ENCODE results near the gene GTF3C1.
"Not testable (repeated sequence)": the region's sequence is repeated elsewhere in the genome, so short reads cannot be mapped to it uniquely, and the experiment has no call there.

GTF3C1 gene

DNA sequence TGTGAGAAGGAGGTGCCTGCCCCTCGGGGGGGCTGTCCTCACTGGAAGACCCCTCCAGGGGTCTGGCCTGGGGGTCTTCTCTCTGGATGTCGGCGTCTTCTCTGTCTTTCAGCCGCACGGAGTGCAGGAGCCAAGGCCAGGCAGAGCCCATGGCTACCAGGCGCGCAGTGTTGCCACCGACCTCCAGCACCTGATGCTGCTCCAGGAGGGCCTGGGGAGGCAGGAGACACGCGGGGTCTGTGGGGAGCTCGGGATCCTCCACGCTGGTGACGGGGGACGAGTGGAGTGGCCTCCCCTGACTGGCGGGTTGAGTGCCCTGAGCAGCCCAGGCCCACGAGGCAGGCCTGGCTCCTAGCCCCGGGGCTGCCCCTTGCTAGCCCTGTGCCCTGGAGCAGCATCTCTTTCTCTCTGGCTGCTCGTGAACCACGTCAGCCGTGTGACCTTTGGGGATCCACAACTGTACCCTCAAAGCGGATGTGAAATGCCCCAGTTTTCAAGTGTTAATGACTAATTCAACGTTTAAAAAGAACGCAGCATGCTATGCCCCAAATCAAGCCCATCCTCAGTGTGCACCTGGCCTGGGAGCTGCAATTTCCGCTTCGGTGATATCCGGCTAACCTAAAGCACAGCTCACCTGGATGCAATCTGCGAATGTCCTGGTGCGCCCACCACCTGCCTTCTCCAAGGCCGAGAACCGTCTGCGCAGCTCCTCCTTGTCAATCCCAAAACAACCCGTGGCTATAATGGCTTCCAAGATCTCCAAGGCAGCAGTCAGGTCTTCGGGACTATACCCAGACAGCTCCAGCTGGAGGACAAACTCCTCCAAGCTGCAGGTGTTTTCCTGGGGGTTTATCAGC is 84.9 kb downstream of the GTF3C1 start:
- in situ Hi-C loops (cut with MboI; ENCODE audit: low sequenced_read_pairs), result no loop called here

DNA sequence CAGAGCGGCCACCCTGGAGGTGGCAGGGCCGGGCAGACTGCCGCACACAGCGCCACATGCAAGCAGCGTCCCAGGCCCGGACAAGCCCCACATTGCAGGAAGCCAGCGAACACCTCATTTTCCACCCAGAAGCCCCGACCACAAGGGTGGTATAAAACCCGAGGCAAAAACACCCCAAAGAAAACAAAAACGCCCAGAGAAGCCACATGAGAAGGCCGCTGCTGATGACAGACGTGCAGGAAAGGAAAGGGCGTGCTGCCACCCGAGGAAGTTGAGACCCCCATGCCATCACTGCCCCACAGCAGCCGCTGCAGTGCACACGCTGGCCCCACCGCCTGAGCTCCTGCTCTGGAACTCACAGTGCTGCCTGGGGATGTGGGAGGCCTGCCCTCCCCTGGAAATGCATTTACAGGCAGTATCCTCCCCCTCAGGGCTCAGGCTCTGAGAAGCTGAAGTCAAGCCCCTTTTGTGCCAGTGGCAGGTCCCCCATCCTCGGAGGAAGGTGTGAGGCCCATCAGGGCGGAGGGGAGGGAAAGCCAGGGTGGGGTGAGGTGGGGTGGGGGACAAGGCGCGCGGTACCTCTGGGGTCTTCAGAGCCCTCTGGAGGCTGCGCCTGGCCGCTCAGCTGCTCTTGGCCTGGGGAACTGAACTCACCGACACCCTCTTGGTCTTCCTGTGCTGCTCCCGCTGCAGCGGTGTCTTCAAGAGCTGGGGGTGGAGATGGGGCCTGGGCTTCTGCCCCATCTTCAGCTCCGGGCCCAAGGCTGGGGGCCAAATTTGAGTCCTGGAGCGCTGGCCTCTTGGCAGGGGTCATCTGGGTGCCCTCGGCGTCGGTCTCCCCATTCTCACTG is 85.7 kb downstream of the GTF3C1 start:
- in situ Hi-C loops (cut with MboI; ENCODE audit: low sequenced_read_pairs), result no loop called here

- in situ Hi-C loops (cut with MboI; ENCODE audit: low sequenced_read_pairs), result no loop called here
These were observed 86.6 kb downstream of the GTF3C1 start for GRCh38 chr16:27462846-27463682.

DNA sequence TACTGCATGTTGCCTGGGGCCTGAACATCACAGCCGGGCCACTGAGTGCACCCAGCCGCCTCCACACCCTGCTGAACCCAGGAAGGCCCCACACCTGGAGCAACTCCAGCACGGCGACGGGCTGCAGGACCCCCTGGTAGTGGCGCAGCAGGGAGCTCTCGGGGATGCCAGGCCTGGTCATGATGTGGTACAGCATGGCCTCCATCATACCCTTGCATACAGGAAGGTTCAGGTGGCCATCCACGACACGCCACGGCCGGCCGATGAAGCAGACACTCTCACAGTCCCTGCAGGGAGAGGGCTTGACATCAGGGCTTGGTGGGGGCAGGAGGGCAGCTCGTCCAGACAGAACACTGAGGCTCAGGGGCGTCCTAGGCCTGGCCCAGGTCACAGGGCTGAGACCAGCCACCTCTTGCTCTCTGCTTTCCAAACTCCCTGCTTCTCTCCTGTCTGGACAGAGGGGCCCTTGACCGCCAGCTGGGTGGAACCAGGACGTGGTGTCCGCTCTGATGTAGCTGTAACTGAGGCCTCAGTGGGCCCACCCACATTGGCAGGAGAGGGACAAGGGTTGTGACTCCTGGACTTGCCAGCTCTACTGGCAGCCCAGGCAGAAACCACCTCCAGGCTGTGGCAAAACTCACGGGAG is 87.4 kb downstream of the GTF3C1 start:
- in situ Hi-C loops (cut with MboI; ENCODE audit: low sequenced_read_pairs), result no loop called here

GRCh38 chr16:27461483-27462171 is 88.1 kb downstream of the GTF3C1 start:
- in situ Hi-C loops (cut with MboI; ENCODE audit: low sequenced_read_pairs), result no loop called here

- in situ Hi-C loops (cut with MboI; ENCODE audit: low sequenced_read_pairs), result no loop called here
These were observed 88.8 kb downstream of the GTF3C1 start for GRCh38 chr16:27460663-27461482.

DNA sequence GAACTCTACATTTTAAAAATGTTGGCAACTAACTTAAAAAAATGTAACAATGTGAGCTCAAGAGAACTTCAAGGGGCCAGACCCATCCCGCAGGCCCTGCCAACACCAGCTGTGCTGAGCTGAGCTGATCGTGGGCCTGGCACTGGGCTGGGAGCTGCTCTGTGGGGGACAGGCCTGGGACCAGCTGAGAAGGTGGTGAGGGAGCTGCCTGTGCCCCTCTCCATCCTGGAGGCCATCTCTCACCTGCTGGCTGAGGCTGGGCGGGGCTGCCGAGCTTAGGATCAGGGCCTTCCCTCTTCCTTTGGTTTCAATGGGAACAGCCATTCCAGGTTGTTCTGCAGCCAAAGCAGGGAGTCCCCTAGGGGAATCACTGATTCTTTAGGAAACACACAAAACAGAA is 89.5 kb downstream of the GTF3C1 start:
- in situ Hi-C loops (cut with MboI; ENCODE audit: low sequenced_read_pairs), result no loop called here

DNA sequence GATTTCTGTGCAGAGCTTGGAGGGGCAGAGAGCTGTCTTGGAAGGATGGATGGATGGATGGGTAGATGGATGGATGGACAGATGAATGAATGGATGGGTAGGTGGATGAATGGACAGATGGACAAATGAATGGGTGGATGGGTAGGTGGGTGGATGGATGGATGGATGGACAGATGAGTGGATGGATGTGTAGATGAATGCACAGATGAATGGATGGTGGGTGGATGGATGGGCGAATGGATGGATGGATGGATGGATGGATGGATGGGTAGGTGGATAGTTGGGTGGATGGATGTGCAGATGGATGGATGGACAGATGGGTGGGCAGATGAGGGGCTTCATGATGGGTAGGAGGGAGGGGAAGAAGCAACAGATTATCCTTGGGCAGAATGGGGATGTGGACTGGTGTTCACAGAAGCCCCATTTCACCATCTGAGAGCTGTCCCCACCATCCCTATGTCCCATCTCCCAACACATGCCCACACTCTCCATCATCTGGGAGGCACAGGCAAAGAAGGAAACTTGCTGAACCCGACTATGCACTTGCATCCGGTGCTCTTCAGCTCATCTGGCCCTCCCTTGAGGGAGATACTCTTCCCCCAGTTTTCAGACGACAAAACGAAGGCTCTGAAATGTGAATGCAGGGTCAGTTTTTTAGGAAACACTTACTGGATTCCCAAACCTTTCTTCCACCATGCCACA is 90.6 kb downstream of the GTF3C1 start:
- in situ Hi-C loops (cut with MboI; ENCODE audit: low sequenced_read_pairs), result no loop called here

- in situ Hi-C loops (cut with MboI; ENCODE audit: low sequenced_read_pairs), result no loop called here
These were observed 91.5 kb downstream of the GTF3C1 start for GRCh38 chr16:27458258-27458657.

GRCh38 chr16:27457605-27457900 is 92.2 kb downstream of the GTF3C1 start:
- in situ Hi-C loops (cut with MboI; ENCODE audit: low sequenced_read_pairs), result not testable (repeated sequence)

DNA sequence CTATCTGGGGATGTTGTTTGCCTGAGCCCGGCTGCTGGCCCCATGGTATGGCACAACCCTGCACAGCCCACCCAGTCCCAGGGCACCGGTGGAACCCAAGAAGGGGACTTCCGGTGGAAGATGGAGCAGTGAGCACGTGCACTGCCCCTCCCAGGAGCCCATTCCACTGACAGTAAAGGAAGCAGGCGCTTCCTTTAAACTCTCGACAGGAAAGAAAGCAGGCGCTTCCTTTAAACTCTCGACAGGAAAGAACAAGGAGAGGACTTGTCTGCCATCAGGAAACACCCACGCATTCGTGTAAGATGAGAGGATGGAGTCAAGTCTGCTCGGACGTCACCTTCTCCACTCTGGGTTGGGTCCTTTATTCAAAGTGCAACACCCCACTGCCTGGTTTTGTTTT is 94.0 kb downstream of the GTF3C1 start:
- in situ Hi-C loops (cut with MboI; ENCODE audit: low sequenced_read_pairs), result no loop called here

DNA sequence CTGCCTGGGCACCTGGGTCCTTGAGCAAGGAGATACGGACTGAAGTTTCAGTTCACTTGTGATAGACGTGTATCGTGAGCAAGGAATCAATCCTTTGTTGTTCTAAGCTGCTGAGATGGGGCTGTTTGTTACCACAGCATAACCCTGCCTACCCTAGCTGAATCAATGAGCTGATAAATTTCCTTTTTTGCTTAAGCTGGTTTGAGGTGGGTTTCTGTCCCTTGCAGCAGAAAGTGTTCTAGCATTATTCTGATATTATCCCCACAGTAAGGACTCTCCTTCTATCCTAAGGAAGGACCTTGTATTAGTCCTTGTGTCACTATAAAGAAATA is 96.3 kb downstream of the GTF3C1 start:
- in situ Hi-C loops (cut with MboI; ENCODE audit: low sequenced_read_pairs), result no loop called here

GRCh38 chr16:27452569-27453493 is 96.9 kb downstream of the GTF3C1 start:
- in situ Hi-C loops (cut with MboI; ENCODE audit: low sequenced_read_pairs), result no loop called here

DNA sequence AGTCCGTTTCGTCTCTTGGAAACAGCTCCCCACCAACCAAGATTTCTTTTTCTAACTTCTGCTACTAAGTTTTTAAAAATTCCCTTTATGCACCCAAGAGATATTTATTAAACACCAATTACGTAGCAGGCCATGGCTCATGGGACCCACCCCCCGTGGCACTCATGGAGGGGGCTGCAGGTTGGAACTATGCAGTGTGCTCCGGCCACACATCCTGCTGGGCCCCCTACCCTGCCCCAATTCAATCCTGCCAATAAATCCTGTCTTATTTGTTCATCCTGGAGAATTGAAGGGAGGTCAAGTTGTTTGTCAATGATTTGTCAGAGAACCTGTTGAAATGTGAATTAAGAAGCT is 99.5 kb downstream of the GTF3C1 start:
- in situ Hi-C loops (cut with MboI; ENCODE audit: low sequenced_read_pairs), result no loop called here

- in situ Hi-C loops (cut with MboI; ENCODE audit: low sequenced_read_pairs), result no loop called here
These were observed 100.1 kb downstream of the GTF3C1 start for GRCh38 chr16:27449434-27450195.

DNA sequence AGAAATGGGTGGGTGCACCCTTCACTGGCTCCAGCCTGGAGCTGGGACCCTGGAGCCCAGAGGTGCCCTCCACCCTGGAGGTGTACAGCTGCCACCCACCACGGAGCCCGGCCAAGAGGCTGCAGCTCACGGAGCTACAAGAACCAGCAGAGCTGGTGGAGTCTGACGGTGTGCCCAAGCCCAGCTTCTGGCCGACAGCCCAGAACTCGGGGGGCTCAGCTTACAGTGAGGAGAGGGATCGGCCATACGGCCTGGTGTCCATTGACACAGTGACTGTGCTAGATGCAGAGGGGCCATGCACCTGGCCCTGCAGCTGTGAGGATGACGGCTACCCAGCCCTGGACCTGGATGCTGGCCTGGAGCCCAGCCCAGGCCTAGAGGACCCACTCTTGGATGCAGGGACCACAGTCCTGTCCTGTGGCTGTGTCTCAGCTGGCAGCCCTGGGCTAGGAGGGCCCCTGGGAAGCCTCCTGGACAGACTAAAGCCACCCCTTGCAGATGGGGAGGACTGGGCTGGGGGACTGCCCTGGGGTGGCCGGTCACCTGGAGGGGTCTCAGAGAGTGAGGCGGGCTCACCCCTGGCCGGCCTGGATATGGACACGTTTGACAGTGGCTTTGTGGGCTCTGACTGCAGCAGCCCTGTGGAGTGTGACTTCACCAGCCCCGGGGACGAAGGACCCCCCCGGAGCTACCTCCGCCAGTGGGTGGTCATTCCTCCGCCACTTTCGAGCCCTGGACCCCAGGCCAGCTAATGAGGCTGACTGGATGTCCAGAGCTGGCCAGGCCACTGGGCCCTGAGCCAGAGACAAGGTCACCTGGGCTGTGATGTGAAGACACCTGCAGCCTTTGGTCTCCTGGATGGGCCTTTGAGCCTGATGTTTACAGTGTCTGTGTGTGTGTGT is 100.9 kb downstream of the GTF3C1 start:
- in situ Hi-C loops (cut with MboI; ENCODE audit: low sequenced_read_pairs), result no loop called here
